ENCODE measurements around the gene PLIN3.
"Not testable (repeated sequence)": the region's sequence is repeated elsewhere in the genome, so short reads cannot be mapped to it uniquely, and the experiment has no call there.

The PLIN3 gene

GRCh38 chr19:4844348-4845179 is 22.9 kb downstream of the PLIN3 start:
- TF ChIP-seq EZH2phosphoT487 (IDR thresholded peaks at IDR 0.05; ENCODE audit: low read depth) (no peak), CTCF (IDR thresholded peaks at IDR 0.05; ENCODE audit: low read depth, low read length) (no peak)
- no peak overlapping the region for H3K4me3 ChIP-seq (ENCODE audit: low read length)
- no peak overlapping the region for H3K4me2 ChIP-seq (ENCODE audit: low read length)
- H4K20me1 ChIP-seq (ENCODE audit: insufficient read depth, low read length) = no peaks in the 10 kb centered on the region
- H3K9ac ChIP-seq (ENCODE audit: low read length) = no peak overlapping the region
- peaks cover 28% of the 10 kb centered on the region for H3K4me1 ChIP-seq (ENCODE audit: low read length)
- H2AFZ ChIP-seq (ENCODE audit: low read depth, low read length) = no peak overlapping the region
- no peak overlapping the region for H3K27ac ChIP-seq (ENCODE audit: low read length)
- H3K79me2 ChIP-seq (ENCODE audit: low read length) = no peaks in the 10 kb centered on the region
- no peaks in the 10 kb centered on the region for H3K9me3 ChIP-seq (ENCODE audit: insufficient read depth, low read length)
- peaks cover 20% of the 10 kb centered on the region for H3K36me3 ChIP-seq (replicated peaks; ENCODE audit: low read depth, low read length)
- no peaks in the 10 kb centered on the region for H3K27me3 ChIP-seq (ENCODE audit: low read depth, low read length)

- Histone ChIP-seq H3K27me3 (ENCODE audit: low read depth, low read length) (no peaks in the 10 kb centered on the region), H3K4me3 (ENCODE audit: low read length) (no peak overlapping the region), H3K9ac (ENCODE audit: low read length) (no peak overlapping the region), H4K20me1 (ENCODE audit: insufficient read depth, low read length) (no peaks in the 10 kb centered on the region), H3K79me2 (ENCODE audit: low read length) (no peaks in the 10 kb centered on the region), H3K27ac (ENCODE audit: low read length) (no peak overlapping the region), H2AFZ (ENCODE audit: low read depth, low read length) (no peak overlapping the region), H3K4me1 (ENCODE audit: low read length) (peaks cover 28% of the 10 kb centered on the region), H3K4me2 (ENCODE audit: low read length) (no peak overlapping the region), H3K36me3 (replicated peaks; ENCODE audit: low read depth, low read length) (peaks cover 29% of the 10 kb centered on the region), H3K9me3 (ENCODE audit: insufficient read depth, low read length) (no peaks in the 10 kb centered on the region)
- TF ChIP-seq EZH2phosphoT487 (IDR thresholded peaks at IDR 0.05; ENCODE audit: low read depth) (no peak), CTCF (IDR thresholded peaks at IDR 0.05; ENCODE audit: low read depth, low read length) (no peak)
Measured at GRCh38 chr19:4843647-4843965, 23.9 kb downstream of the PLIN3 start.

GRCh38 chr19:4839192-4839591 is 28.3 kb downstream of the PLIN3 start:
- H3K27me3 ChIP-seq (ENCODE audit: low read depth, low read length) = no peaks in the 10 kb centered on the region
- no peaks in the 10 kb centered on the region for H3K9me3 ChIP-seq (ENCODE audit: insufficient read depth, low read length)
- H3K27ac ChIP-seq (ENCODE audit: low read length) = no peak overlapping the region
- H3K79me2 ChIP-seq (ENCODE audit: low read length) = no peaks in the 10 kb centered on the region
- H3K4me1 ChIP-seq (ENCODE audit: low read length) = peaks cover 48% of the 10 kb centered on the region
- H3K36me3 ChIP-seq (replicated peaks; ENCODE audit: low read depth, low read length) = peaks cover 34% of the 10 kb centered on the region
- H3K4me3 ChIP-seq (ENCODE audit: low read length) = no peak overlapping the region
- H3K9ac ChIP-seq (ENCODE audit: low read length) = no peak overlapping the region
- H4K20me1 ChIP-seq (ENCODE audit: insufficient read depth, low read length) = no peaks in the 10 kb centered on the region
- no peak overlapping the region for H2AFZ ChIP-seq (ENCODE audit: low read depth, low read length)
- TF ChIP-seq EZH2phosphoT487 (IDR thresholded peaks at IDR 0.05; ENCODE audit: low read depth) (no peak), CTCF (IDR thresholded peaks at IDR 0.05; ENCODE audit: low read depth, low read length) (no peak)
- no peak overlapping the region for H3K4me2 ChIP-seq (ENCODE audit: low read length)

- TF ChIP-seq EZH2phosphoT487 (IDR thresholded peaks at IDR 0.05; ENCODE audit: low read depth) (no peak), CTCF (IDR thresholded peaks at IDR 0.05; ENCODE audit: low read depth, low read length) (no peak)
- Histone ChIP-seq H3K36me3 (replicated peaks; ENCODE audit: low read depth, low read length) (peaks cover 23% of the 10 kb centered on the region), H3K4me2 (ENCODE audit: low read length) (peak overlapping the region; percentile 56), H3K4me1 (ENCODE audit: low read length) (peaks cover 56% of the 10 kb centered on the region), H3K9me3 (ENCODE audit: insufficient read depth, low read length) (peaks cover 6% of the 10 kb centered on the region; the same call in 1 of the 2 replicates), H2AFZ (ENCODE audit: low read depth, low read length) (no peak overlapping the region), H3K9ac (ENCODE audit: low read length) (peak overlapping the region; percentile 12; the same call in 1 of the 2 replicates), H3K4me3 (ENCODE audit: low read length) (no peak overlapping the region), H3K79me2 (ENCODE audit: low read length) (peaks cover 44% of the 10 kb centered on the region), H3K27me3 (ENCODE audit: low read depth, low read length) (no peaks in the 10 kb centered on the region), H3K27ac (ENCODE audit: low read length) (peak overlapping the region; percentile 63), H4K20me1 (ENCODE audit: insufficient read depth, low read length) (peaks cover 16% of the 10 kb centered on the region)
Measured at GRCh38 chr19:4832776-4833175, 34.7 kb downstream of the PLIN3 start.

- H3K36me3 ChIP-seq (replicated peaks; ENCODE audit: low read depth, low read length) = peaks cover 18% of the 10 kb centered on the region
- H3K4me1 ChIP-seq (ENCODE audit: low read length) = peaks cover 48% of the 10 kb centered on the region
- not testable (repeated sequence) for H3K27me3 ChIP-seq (ENCODE audit: low read depth, low read length); H2AFZ ChIP-seq (ENCODE audit: low read depth, low read length); H3K9me3 ChIP-seq (ENCODE audit: insufficient read depth, low read length)
- peak overlapping the region; percentile 56 for H3K4me2 ChIP-seq (ENCODE audit: low read length)
- peaks cover 19% of the 10 kb centered on the region for H4K20me1 ChIP-seq (ENCODE audit: insufficient read depth, low read length)
- peaks cover 51% of the 10 kb centered on the region for H3K79me2 ChIP-seq (ENCODE audit: low read length)
- H3K4me3 ChIP-seq (ENCODE audit: low read length) = peak overlapping the region; percentile 83
- peak overlapping the region; percentile 87 for H3K9ac ChIP-seq (ENCODE audit: low read length)
- H3K27ac ChIP-seq (ENCODE audit: low read length) = peak overlapping the region; percentile 78
Measured at GRCh38 chr19:4831979-4832340, 35.5 kb downstream of the PLIN3 start.

Data from OCI-LY3 (cell line).